Trophoblast cell (in vitro differentiated cells and primary cell): ENCODE measurements around the gene IPO8.
"Not testable (repeated sequence)": the region's sequence is repeated elsewhere in the genome, so short reads cannot be mapped to it uniquely, and the experiment has no call there.

Experiments
- DNase-seq, 2 donors: peaks; one replicate each; pipeline ENCODE4 v3.0.0-alpha.2; 2016
- H2AFZ ChIP-seq: 2 replicates; pipeline ENCODE4 v1.6.1; 2013; ENCODE audit warnings: low read length, moderate library complexity, mild to moderate bottlenecking; ENCODE audit not compliant: insufficient read depth, poor library complexity
- H2AK5ac ChIP-seq: 2 replicates; pipeline ENCODE4 v1.6.1; 2013; ENCODE audit warnings: mild to moderate bottlenecking, low read length
- H2BK120ac ChIP-seq: 2 replicates; pipeline ENCODE4 v1.6.1; 2013; ENCODE audit warnings: low read length, mild to moderate bottlenecking, moderate library complexity; ENCODE audit not compliant: insufficient read depth, poor library complexity
- H2BK12ac ChIP-seq: 2 replicates; pipeline ENCODE4 v1.6.1; 2013; ENCODE audit warnings: mild to moderate bottlenecking, low read length, moderate library complexity
- H2BK5ac ChIP-seq: 2 replicates; pipeline ENCODE4 v1.6.1; 2013; ENCODE audit warnings: low read length, low read depth, moderate library complexity, mild to moderate bottlenecking; ENCODE audit not compliant: poor library complexity
- H3K14ac ChIP-seq: 2 replicates; pipeline ENCODE4 v1.6.1; 2013; ENCODE audit warnings: mild to moderate bottlenecking, low read length
- H3K18ac ChIP-seq: 2 replicates; pipeline ENCODE4 v1.6.1; 2013; ENCODE audit warnings: mild to moderate bottlenecking, low read length
- H3K23ac ChIP-seq: 2 replicates; pipeline ENCODE4 v1.6.1; 2013; ENCODE audit warnings: low read length
- H3K27ac ChIP-seq: 2 replicates; pipeline ENCODE4 v1.5.1; 2013; ENCODE audit warnings: low read depth, mild to moderate bottlenecking, inconsistent platforms, low read length, moderate library complexity
- H3K27me3 ChIP-seq: 2 replicates; pipeline ENCODE4 v1.6.1; 2013; ENCODE audit warnings: inconsistent platforms, mild to moderate bottlenecking, low read length, moderate library complexity; ENCODE audit not compliant: insufficient read depth
- H3K36me3 ChIP-seq, 2 experiments: 1 replicate in 1 of 2; 2 replicates in 1 of 2; pipeline ENCODE4 v1.6.1; 2013; ENCODE audit warnings: low read length in 2 of 2, mild to moderate bottlenecking in 2 of 2, moderate library complexity in 1 of 2; ENCODE audit not compliant: insufficient read depth in 2 of 2, control insufficient read depth in 1 of 2
- H3K4ac ChIP-seq: 2 replicates; pipeline ENCODE4 v1.6.1; 2013; ENCODE audit warnings: low read depth, mild to moderate bottlenecking, low read length, moderate library complexity
- H3K4me1 ChIP-seq, 2 experiments: 1 replicate in 1 of 2; 2 replicates in 1 of 2; pipeline ENCODE4 v1.6.1; 2013; ENCODE audit warnings: low read length in 2 of 2, mild to moderate bottlenecking in 2 of 2, moderate library complexity in 1 of 2; ENCODE audit not compliant: insufficient read depth in 2 of 2, control insufficient read depth in 1 of 2
- H3K4me2 ChIP-seq: 2 replicates; pipeline ENCODE4 v1.6.1; 2013; ENCODE audit warnings: inconsistent platforms, mild to moderate bottlenecking, low read length, moderate library complexity
- H3K4me3 ChIP-seq: 2 replicates; pipeline ENCODE4 v1.5.1; 2013; ENCODE audit warnings: mild to moderate bottlenecking, low read depth, low read length, inconsistent platforms
- H3K79me1 ChIP-seq: one replicate; pipeline ENCODE4 v1.6.1; 2013; ENCODE audit warnings: low read length
- H3K79me2 ChIP-seq: 2 replicates; pipeline ENCODE4 v1.6.1; 2013; ENCODE audit warnings: low read length, mild to moderate bottlenecking; ENCODE audit not compliant: control insufficient read depth, insufficient read depth, poor library complexity
- H3K9ac ChIP-seq: 2 replicates; pipeline ENCODE4 v1.6.1; 2013; ENCODE audit warnings: mild to moderate bottlenecking, low read length
- H3K9me3 ChIP-seq: 2 replicates; pipeline ENCODE4 v1.6.1; 2013; ENCODE audit warnings: low read depth, mild to moderate bottlenecking, control low read depth, inconsistent platforms, low read length; ENCODE audit not compliant: insufficient read depth
- H4K12ac ChIP-seq: 2 replicates; pipeline ENCODE4 v1.6.1; 2013; ENCODE audit warnings: low read depth, mild to moderate bottlenecking, low read length, moderate library complexity
- H4K8ac ChIP-seq: 2 replicates; pipeline ENCODE4 v1.6.1; 2013; ENCODE audit warnings: low read depth, mild to moderate bottlenecking, low read length, moderate library complexity
- H4K91ac ChIP-seq: one replicate; pipeline ENCODE4 v1.6.1; 2013; ENCODE audit warnings: low read depth, mild to moderate bottlenecking, low read length, moderate library complexity
- WGBS: extraction: QIAGEN DNeasy Blood & Tissue Kit; methylation state at CpG from one replicate; pipeline ENCODE4 v1.1.7; 2013; ENCODE audit warnings: missing lambda C conversion rate; ENCODE audit not compliant: insufficient read length, insufficient coverage; ENCODE audit errors: extremely low coverage; 5-methylcytosine and 5-hydroxymethylcytosine counted together

The IPO8 gene

GRCh38 chr12:30610718-30611117, 85.0 kb downstream of the IPO8 start:
- no peak overlapping the region for H3K27ac ChIP-seq
- H3K79me1 ChIP-seq, result no peaks in the 10 kb centered on the region

DNA sequence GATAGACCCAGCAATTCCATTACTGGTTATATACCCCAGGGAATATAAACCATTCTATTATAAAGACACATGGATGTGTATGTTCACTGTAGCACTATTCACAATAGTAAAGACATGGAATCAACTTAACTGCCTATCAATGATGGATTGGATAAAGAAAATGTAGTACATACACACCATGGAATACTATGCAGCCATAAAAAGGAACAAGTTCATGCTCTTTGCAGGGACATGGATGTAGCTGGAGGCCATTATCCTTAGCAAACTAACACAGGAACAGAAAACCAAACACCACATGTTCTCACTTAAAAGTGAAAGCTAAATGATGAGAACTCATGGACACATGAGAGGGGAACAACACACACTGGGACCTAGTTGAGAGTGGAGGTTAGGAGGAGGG, 85.8 kb downstream of the IPO8 start:
- H3K27ac ChIP-seq, H3K4ac ChIP-seq, H3K36me3 ChIP-seq, H3K27me3 ChIP-seq, H4K12ac ChIP-seq, H2BK120ac ChIP-seq, H3K4me1 ChIP-seq, H3K79me1 ChIP-seq, H3K9ac ChIP-seq, H3K4me2 ChIP-seq, H2BK12ac ChIP-seq, H2BK5ac ChIP-seq, H3K18ac ChIP-seq, H2AFZ ChIP-seq, H3K23ac ChIP-seq, H4K91ac ChIP-seq, DNase-seq, H3K79me2 ChIP-seq, H3K14ac ChIP-seq, H2AK5ac ChIP-seq, H4K8ac ChIP-seq, H3K4me3 ChIP-seq, H3K9me3 ChIP-seq: not testable (repeated sequence)

More at GRCh38 chr12:30610718-30611117, 85.0 kb downstream of the IPO8 start:
- WGBS, result no CpG with 5 or more reads among the region's 1 CpG
- no peak overlapping the region for H2BK5ac ChIP-seq
- H3K14ac ChIP-seq, result no peak overlapping the region
- H3K36me3 ChIP-seq, result no peaks in the 10 kb centered on the region
- peak in 1 of 2 donors; percentile 6 for DNase-seq
- H3K79me2 ChIP-seq, result no peaks in the 10 kb centered on the region
- H3K18ac ChIP-seq, result no peak overlapping the region
- no peak overlapping the region for H3K4ac ChIP-seq
- no peak overlapping the region for H3K9ac ChIP-seq
- H3K23ac ChIP-seq, result no peak overlapping the region
- no peak overlapping the region for H2BK12ac ChIP-seq
- H2AK5ac ChIP-seq, result no peak overlapping the region
- H3K4me2 ChIP-seq, result no peak overlapping the region
- no peak overlapping the region for H4K8ac ChIP-seq
- H2AFZ ChIP-seq, result no peak overlapping the region
- no peak overlapping the region for H4K91ac ChIP-seq
- no peak overlapping the region for H3K4me3 ChIP-seq
- no peaks in the 10 kb centered on the region for H3K4me1 ChIP-seq
- no peak overlapping the region for H2BK120ac ChIP-seq
- H3K9me3 ChIP-seq, result no peaks in the 10 kb centered on the region
- no peaks in the 10 kb centered on the region for H3K27me3 ChIP-seq
- no peak overlapping the region for H4K12ac ChIP-seq

GRCh38 chr12:30604302-30604701, 91.4 kb downstream of the IPO8 start:
- H3K27me3 ChIP-seq, H3K9me3 ChIP-seq, H3K23ac ChIP-seq, H3K36me3 ChIP-seq, H3K27ac ChIP-seq, H4K12ac ChIP-seq, H2BK120ac ChIP-seq, H3K18ac ChIP-seq, H3K4me2 ChIP-seq, H3K79me1 ChIP-seq, DNase-seq, H2BK5ac ChIP-seq, H3K14ac ChIP-seq, H4K91ac ChIP-seq, H3K9ac ChIP-seq, H3K4ac ChIP-seq, H3K79me2 ChIP-seq, H2BK12ac ChIP-seq, H3K4me3 ChIP-seq, H3K4me1 ChIP-seq, H2AK5ac ChIP-seq: not testable (repeated sequence)
- peak overlapping the region; percentile 20 for H4K8ac ChIP-seq
- WGBS, result no CpG with 5 or more reads among the region's 6 CpGs
- peak overlapping the region; percentile 50 for H2AFZ ChIP-seq

DNA sequence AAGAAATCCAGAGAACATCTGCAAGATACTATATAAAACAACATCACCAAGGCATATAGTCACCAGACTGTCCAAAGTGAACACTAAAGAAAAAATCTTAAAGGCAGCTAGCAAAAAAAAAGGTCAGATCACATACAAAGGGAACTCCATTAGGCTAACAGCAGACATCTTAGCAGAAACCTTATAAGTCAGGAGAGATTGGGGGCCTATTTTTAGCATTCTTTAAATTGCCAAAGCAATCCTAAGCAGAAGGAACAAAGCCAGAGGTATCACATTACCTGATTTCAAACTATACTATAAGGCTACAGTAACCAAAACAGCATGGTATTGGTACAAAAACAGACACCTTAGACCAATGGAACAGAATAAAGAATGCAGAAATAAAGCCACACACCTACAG, 92.5 kb downstream of the IPO8 start:
- no peak overlapping the region for H2AK5ac ChIP-seq
- no peak overlapping the region for H4K8ac ChIP-seq
- H2BK120ac ChIP-seq, result no peak overlapping the region
- H3K4me2 ChIP-seq, result no peak overlapping the region
- H3K27ac ChIP-seq, result no peak overlapping the region
- H3K9ac ChIP-seq, result no peak overlapping the region
- H3K4me3 ChIP-seq, result no peak overlapping the region
- no peaks in the 10 kb centered on the region for H3K36me3 ChIP-seq
- peaks cover 0 to 2% of the 10 kb centered on the region in 2 experiments for H3K4me1 ChIP-seq
- no peak overlapping the region for H4K12ac ChIP-seq
- no peak overlapping the region for H2BK5ac ChIP-seq
- H2AFZ ChIP-seq, result no peak overlapping the region
- no peak overlapping the region for H3K18ac ChIP-seq
- no peaks in the 10 kb centered on the region for H3K79me1 ChIP-seq
- no peaks in the 10 kb centered on the region for H3K27me3 ChIP-seq
- no peaks in the 10 kb centered on the region for H3K79me2 ChIP-seq
- no peak overlapping the region for H3K23ac ChIP-seq
- peaks cover 5% of the 10 kb centered on the region for H3K9me3 ChIP-seq
- no peak overlapping the region for H2BK12ac ChIP-seq
- H3K4ac ChIP-seq, result no peak overlapping the region
- DNase-seq, result no peak
- no peak overlapping the region for H3K14ac ChIP-seq
- no peak overlapping the region for H4K91ac ChIP-seq

DNA sequence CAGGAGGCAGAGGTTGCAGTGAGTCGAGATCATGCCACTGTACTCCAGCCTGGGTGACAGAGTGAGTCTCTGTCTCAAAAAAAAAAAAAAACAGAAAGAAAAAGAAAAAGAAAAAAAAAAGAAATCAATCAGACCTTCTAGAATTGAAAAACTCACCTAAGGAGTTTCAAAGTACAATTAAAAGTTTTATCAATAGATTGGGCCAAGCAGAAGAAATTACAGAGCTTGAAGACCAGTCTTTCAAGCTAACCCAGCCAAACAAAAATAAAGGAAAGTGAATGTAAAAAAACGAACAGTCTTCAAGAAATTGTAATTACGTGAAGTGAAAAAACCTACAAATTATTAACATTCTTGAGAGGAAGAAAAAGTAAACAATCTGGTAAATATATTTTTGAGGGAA, 93.0 kb downstream of the IPO8 start:
- no peak for DNase-seq
- Histone ChIP-seq H3K79me1 (no peaks in the 10 kb centered on the region), H2AFZ (no peak overlapping the region), H3K9ac (no peak overlapping the region), H2AK5ac (no peak overlapping the region), H3K4me1 (peaks cover 0 to 2% of the 10 kb centered on the region in 2 experiments), H3K4ac (no peak overlapping the region), H3K9me3 (peaks cover 5% of the 10 kb centered on the region), H3K27me3 (no peaks in the 10 kb centered on the region), H3K23ac (no peak overlapping the region), H2BK5ac (no peak overlapping the region), H4K91ac (no peak overlapping the region), H2BK12ac (no peak overlapping the region), H3K18ac (no peak overlapping the region), H3K79me2 (no peaks in the 10 kb centered on the region), H3K27ac (no peak overlapping the region), H4K12ac (no peak overlapping the region), H4K8ac (no peak overlapping the region), H2BK120ac (no peak overlapping the region), H3K14ac (no peak overlapping the region), H3K36me3 (no peaks in the 10 kb centered on the region), H3K4me3 (no peak overlapping the region), H3K4me2 (no peak overlapping the region)
- no CpG with 5 or more reads among the region's 3 CpGs for WGBS
